Prostate gland (tissue), 2 donors: ENCODE data around the gene CYB561A3. TPM values are rescaled to one million over a fixed set of nuclear protein-coding genes. Genes with fewer than 3 reads are reported as not detected.

ENCODE experiments used
- DNase-seq: peaks from one replicate; pipeline ENCODE4 v3.0.0-alpha.2; 2019; ENCODE audit warnings: low spot score
- H3K27ac ChIP-seq, 2 donors: fragments of 200-600 bp; sonication (generic); 2 replicates each; pipeline ENCODE4 v1.5.1; 2017 to 2019
- H3K27me3 ChIP-seq: fragments of 200-600 bp; sonication (generic); replicated peaks from 2 replicates; pipeline ENCODE4 v1.5.1; 2019; ENCODE audit not compliant: insufficient read depth
- H3K36me3 ChIP-seq, 2 donors: fragments of 200-600 bp; sonication (generic); 1 replicate in 1 of 2; 2 replicates in 1 of 2; pipeline versions ENCODE4 v1.5.1 to v1.8.1; 2017 to 2019
- H3K4me1 ChIP-seq: fragments of 200-600 bp; sonication (generic); replicated peaks from 2 replicates; pipeline ENCODE4 v1.5.1; 2019
- H3K4me3 ChIP-seq, 2 donors: fragments of 200-600 bp; sonication (generic); 2 replicates each; pipeline ENCODE4 v1.5.1; 2017 to 2019
- H3K9me3 ChIP-seq: fragments of 200-600 bp; sonication (generic); 2 replicates; pipeline ENCODE4 v1.5.1; 2017
- POLR2A ChIP-seq: fragments of 450-650 bp; IDR thresholded peaks from one replicate; pipeline ENCODE4 v1.6.1; 2016; ENCODE audit warnings: antibody characterized with exemption, mild to moderate bottlenecking
- POLR2AphosphoS5 ChIP-seq: sonication (generic); formaldehyde crosslinking; IDR thresholded peaks from one replicate; pipeline ENCODE4 v1.6.1; 2017; ENCODE audit warnings: antibody characterized with exemption
- WGBS: methylation state at CpG from one replicate; pipeline ENCODE4 v1.1.5; 2018; 5-methylcytosine and 5-hydroxymethylcytosine counted together
- intact Hi-C: fragments of 100-400 bp; cut with DNase I; formaldehyde crosslinking; loops from one replicate; pipeline ENCODE4 v1.14.2; 2022
- total RNA-seq, 2 donors: library from RNA; depleted of rRNA; stranded (reverse); fragments of >200 nt; gene quantifications; one replicate each; pipeline ENCODE4 v1.1.0, GENCODE V29; 2016
- TF ChIP-seq, protein P1 (sequence below), 4 experiments: fragments of 200-600 bp in 2 of 4; fragments of 450-650 bp in 2 of 4; sonication (generic) in 2 of 4; IDR thresholded peaks; 1 replicate in 3 of 4; 2 replicates in 1 of 4; pipeline ENCODE4 v1.5.1; 2016 to 2019; ENCODE audit warnings: antibody characterized with exemption in 4 of 4, mild to moderate bottlenecking in 2 of 4, moderate library complexity in 2 of 4

Gene CYB561A3
- total RNA-seq, 2 donors from 2014 or later: 51.6 to 79.1 TPM

DNA sequence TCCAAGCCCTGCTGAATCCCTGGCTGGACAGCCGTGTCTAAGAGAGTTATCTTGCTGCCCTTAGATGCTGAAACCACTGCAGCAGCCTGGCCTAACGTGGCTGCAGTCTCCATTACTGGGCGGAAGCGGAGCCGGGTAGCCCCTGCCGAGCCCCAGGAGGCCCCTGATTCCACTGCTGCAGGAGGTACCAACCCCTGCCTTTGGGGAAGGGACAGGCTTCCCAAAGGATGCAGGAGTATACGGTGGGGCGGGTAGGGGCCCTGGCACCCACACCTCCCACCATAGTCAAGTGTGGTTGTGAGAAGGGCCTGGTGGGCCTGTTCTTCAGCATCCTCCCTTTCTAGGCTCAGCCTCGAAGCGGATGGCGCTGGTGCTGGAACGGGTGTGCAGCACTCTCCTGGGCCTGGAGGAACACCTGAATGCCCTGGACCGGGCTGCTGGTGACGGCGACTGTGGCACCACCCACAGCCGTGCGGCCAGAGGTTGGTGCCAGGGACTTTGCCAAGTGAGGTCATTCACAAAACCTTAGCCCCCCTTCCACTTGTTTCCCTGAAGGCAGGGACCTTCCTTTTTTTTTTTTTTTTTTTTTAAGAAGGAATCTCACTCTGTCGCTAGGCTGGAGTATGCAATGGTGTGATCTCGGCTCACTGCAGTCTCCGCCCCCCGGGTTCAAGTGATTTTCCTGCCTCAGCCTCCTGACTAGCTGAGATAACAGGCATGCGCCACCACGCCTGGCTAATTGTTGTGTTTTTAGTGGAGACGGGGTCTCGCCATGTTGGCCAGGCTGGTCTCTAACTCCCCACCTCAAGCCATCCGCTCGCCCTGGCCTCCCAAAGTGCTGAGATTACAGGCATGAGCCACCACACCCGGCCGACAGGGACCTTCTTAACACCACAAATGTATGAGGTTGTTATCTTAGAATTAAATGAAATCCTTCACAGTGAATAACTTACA lies 17.6 kb downstream of the CYB561A3 start:
- no peak for TF ChIP-seq POLR2A
- TF ChIP-seq, protein P1, sequence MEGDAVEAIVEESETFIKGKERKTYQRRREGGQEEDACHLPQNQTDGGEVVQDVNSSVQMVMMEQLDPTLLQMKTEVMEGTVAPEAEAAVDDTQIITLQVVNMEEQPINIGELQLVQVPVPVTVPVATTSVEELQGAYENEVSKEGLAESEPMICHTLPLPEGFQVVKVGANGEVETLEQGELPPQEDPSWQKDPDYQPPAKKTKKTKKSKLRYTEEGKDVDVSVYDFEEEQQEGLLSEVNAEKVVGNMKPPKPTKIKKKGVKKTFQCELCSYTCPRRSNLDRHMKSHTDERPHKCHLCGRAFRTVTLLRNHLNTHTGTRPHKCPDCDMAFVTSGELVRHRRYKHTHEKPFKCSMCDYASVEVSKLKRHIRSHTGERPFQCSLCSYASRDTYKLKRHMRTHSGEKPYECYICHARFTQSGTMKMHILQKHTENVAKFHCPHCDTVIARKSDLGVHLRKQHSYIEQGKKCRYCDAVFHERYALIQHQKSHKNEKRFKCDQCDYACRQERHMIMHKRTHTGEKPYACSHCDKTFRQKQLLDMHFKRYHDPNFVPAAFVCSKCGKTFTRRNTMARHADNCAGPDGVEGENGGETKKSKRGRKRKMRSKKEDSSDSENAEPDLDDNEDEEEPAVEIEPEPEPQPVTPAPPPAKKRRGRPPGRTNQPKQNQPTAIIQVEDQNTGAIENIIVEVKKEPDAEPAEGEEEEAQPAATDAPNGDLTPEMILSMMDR (IDR thresholded peaks at IDR 0.05): no peak
- no peak for TF ChIP-seq POLR2AphosphoS5
- H3K27me3 ChIP-seq: no peaks in the 10 kb centered on the region
- 92% methylated on average over 29 of the region's 29 CpGs for WGBS
- H3K9me3 ChIP-seq: no peaks in the 10 kb centered on the region
- no peak overlapping the region for H3K4me3 ChIP-seq
- intact Hi-C loops: no loop called here
- no peaks in the 10 kb centered on the region for H3K4me1 ChIP-seq
- DNase-seq: no peak
- peaks cover 0 to 9% of the 10 kb centered on the region in 2 donors for H3K36me3 ChIP-seq
- no peak overlapping the region for H3K27ac ChIP-seq

- Histone ChIP-seq H3K27me3 (no peaks in the 10 kb centered on the region), H3K9me3 (no peaks in the 10 kb centered on the region), H3K4me3 (no peak overlapping the region), H3K4me1 (no peaks in the 10 kb centered on the region), H3K36me3 (peaks cover 0 to 9% of the 10 kb centered on the region in 2 donors), H3K27ac (no peak overlapping the region)
- DNase-seq: no peak
- intact Hi-C loops: no loop called here
- no peak for TF ChIP-seq POLR2AphosphoS5
- TF ChIP-seq, protein P1 (IDR thresholded peaks at IDR 0.05): no peak
- no peak for TF ChIP-seq POLR2A
- WGBS: 95% methylated on average over 19 of the region's 20 CpGs
Measured at GRCh38 chr11:61342207-61342803, 19.4 kb downstream of the CYB561A3 start.

- 90% methylated on average over 4 of the region's 4 CpGs for WGBS
- Histone ChIP-seq H3K36me3 (peaks cover 0 to 9% of the 10 kb centered on the region in 2 donors), H3K27ac (no peak overlapping the region), H3K9me3 (no peaks in the 10 kb centered on the region), H3K4me1 (no peaks in the 10 kb centered on the region), H3K27me3 (no peaks in the 10 kb centered on the region), H3K4me3 (no peak overlapping the region)
- TF ChIP-seq POLR2AphosphoS5 (no peak), POLR2A (no peak)
- TF ChIP-seq, protein P1 (IDR thresholded peaks at IDR 0.05): no peak
- DNase-seq: no peak
- intact Hi-C loops: no loop called here
Measured at GRCh38 chr11:61341706-61342105, 20.0 kb downstream of the CYB561A3 start.

GRCh38 chr11:61340979-61341378 lies 20.7 kb downstream of the CYB561A3 start:
- no peak for DNase-seq
- H3K9me3 ChIP-seq: no peaks in the 10 kb centered on the region
- H3K4me3 ChIP-seq: no peak overlapping the region
- H3K36me3 ChIP-seq: peaks cover 0 to 9% of the 10 kb centered on the region in 2 donors
- no peak for TF ChIP-seq POLR2AphosphoS5
- TF ChIP-seq, protein P1 (IDR thresholded peaks at IDR 0.05): no peak
- no peak for TF ChIP-seq POLR2A
- intact Hi-C loops: no loop called here
- WGBS: 91% methylated on average over 2 of the region's 2 CpGs
- no peak overlapping the region for H3K27ac ChIP-seq
- no peaks in the 10 kb centered on the region for H3K4me1 ChIP-seq
- no peaks in the 10 kb centered on the region for H3K27me3 ChIP-seq
